ENCODE measurements around the gene DDOST. TPM values are rescaled to one million over a fixed set of nuclear protein-coding genes. Genes with fewer than 3 reads are reported as not detected.

Gene DDOST
- total RNA-seq, 1 donor from 2014 or later = 347 TPM

GRCh38 chr1:20686883-20687725 lies 25.9 kb upstream of the DDOST start:
- Histone ChIP-seq H3K27me3 (ENCODE audit: control insufficient read depth, insufficient read depth, low read length) (no peaks in the 10 kb centered on the region), H3K4me3 (ENCODE audit: low read depth, low read length) (no peak overlapping the region), H3K36me3 (ENCODE audit: control insufficient read depth, insufficient read depth, low read length) (no peaks in the 10 kb centered on the region)
- DNase-seq (ENCODE audit: low read depth) = no peak
- TF ChIP-seq, protein P1, sequence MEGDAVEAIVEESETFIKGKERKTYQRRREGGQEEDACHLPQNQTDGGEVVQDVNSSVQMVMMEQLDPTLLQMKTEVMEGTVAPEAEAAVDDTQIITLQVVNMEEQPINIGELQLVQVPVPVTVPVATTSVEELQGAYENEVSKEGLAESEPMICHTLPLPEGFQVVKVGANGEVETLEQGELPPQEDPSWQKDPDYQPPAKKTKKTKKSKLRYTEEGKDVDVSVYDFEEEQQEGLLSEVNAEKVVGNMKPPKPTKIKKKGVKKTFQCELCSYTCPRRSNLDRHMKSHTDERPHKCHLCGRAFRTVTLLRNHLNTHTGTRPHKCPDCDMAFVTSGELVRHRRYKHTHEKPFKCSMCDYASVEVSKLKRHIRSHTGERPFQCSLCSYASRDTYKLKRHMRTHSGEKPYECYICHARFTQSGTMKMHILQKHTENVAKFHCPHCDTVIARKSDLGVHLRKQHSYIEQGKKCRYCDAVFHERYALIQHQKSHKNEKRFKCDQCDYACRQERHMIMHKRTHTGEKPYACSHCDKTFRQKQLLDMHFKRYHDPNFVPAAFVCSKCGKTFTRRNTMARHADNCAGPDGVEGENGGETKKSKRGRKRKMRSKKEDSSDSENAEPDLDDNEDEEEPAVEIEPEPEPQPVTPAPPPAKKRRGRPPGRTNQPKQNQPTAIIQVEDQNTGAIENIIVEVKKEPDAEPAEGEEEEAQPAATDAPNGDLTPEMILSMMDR (IDR thresholded peaks at IDR 0.05; ENCODE audit: insufficient read depth, low read length, poor library complexity, severe bottlenecking) = no peak

GRCh38 chr1:20685741-20686140 lies 24.6 kb upstream of the DDOST start:
- Histone ChIP-seq H3K4me3 (ENCODE audit: low read depth, low read length) (no peak overlapping the region), H3K27me3 (ENCODE audit: control insufficient read depth, insufficient read depth, low read length) (no peaks in the 10 kb centered on the region), H3K36me3 (ENCODE audit: control insufficient read depth, insufficient read depth, low read length) (no peaks in the 10 kb centered on the region)
- DNase-seq (ENCODE audit: low read depth) = no peak
- TF ChIP-seq, protein P1 (IDR thresholded peaks at IDR 0.05; ENCODE audit: insufficient read depth, low read length, poor library complexity, severe bottlenecking) = no peak

GRCh38 chr1:20685099-20685662 lies 24.0 kb upstream of the DDOST start:
- Histone ChIP-seq H3K4me3 (ENCODE audit: low read depth, low read length) (no peak overlapping the region), H3K27me3 (ENCODE audit: control insufficient read depth, insufficient read depth, low read length) (no peaks in the 10 kb centered on the region), H3K36me3 (ENCODE audit: control insufficient read depth, insufficient read depth, low read length) (no peaks in the 10 kb centered on the region)
- no peak for DNase-seq (ENCODE audit: low read depth)
- TF ChIP-seq, protein P1 (IDR thresholded peaks at IDR 0.05; ENCODE audit: insufficient read depth, low read length, poor library complexity, severe bottlenecking) = no peak

DNA sequence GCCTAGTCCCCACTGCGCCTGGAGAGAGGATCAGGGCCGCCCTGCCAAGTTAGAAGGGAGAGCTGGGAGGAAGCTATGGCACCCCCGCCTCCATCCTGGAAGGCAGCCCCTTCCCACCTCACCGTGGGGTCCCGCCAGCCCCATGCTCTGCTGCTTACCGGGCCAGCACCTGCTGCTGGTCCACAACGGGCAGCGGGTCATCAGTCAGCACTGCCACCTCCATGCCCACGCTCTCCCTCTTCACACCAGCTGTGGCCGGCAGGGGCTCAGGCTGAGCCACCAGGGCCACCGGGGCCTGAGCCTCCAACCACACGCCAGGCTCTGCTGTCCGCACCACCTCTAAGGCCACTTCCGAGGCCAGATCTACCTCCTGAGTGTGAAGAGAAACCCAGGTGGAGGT lies 23.5 kb upstream of the DDOST start:
- no peak overlapping the region for H3K4me3 ChIP-seq (ENCODE audit: low read depth, low read length)
- no peak for DNase-seq (ENCODE audit: low read depth)
- TF ChIP-seq, protein P1 (IDR thresholded peaks at IDR 0.05; ENCODE audit: insufficient read depth, low read length, poor library complexity, severe bottlenecking) = no peak
- H3K36me3 ChIP-seq (ENCODE audit: control insufficient read depth, insufficient read depth, low read length) = no peaks in the 10 kb centered on the region
- no peaks in the 10 kb centered on the region for H3K27me3 ChIP-seq (ENCODE audit: control insufficient read depth, insufficient read depth, low read length)

- Histone ChIP-seq H3K4me3 (ENCODE audit: low read depth, low read length) (no peak overlapping the region), H3K27me3 (ENCODE audit: control insufficient read depth, insufficient read depth, low read length) (no peaks in the 10 kb centered on the region), H3K36me3 (ENCODE audit: control insufficient read depth, insufficient read depth, low read length) (no peaks in the 10 kb centered on the region)
- DNase-seq (ENCODE audit: low read depth) = no peak
- TF ChIP-seq, protein P1 (IDR thresholded peaks at IDR 0.05; ENCODE audit: insufficient read depth, low read length, poor library complexity, severe bottlenecking) = no peak
Measured at GRCh38 chr1:20684050-20684620, 23.0 kb upstream of the DDOST start.
